GM18870 (cell line): Measurements from ENCODE around the gene NNT.
"Not testable (repeated sequence)": the region's sequence is repeated elsewhere in the genome, so short reads cannot be mapped to it uniquely, and the experiment has no call there.

Source experiments
- ATAC-seq: cut with Tn5 transposase; IDR thresholded peaks from one replicate; pipeline ENCODE4 v1.9.1; 2021; ENCODE audit warnings: moderate library complexity; ENCODE audit not compliant: unreplicated experiment

Gene NNT

DNA sequence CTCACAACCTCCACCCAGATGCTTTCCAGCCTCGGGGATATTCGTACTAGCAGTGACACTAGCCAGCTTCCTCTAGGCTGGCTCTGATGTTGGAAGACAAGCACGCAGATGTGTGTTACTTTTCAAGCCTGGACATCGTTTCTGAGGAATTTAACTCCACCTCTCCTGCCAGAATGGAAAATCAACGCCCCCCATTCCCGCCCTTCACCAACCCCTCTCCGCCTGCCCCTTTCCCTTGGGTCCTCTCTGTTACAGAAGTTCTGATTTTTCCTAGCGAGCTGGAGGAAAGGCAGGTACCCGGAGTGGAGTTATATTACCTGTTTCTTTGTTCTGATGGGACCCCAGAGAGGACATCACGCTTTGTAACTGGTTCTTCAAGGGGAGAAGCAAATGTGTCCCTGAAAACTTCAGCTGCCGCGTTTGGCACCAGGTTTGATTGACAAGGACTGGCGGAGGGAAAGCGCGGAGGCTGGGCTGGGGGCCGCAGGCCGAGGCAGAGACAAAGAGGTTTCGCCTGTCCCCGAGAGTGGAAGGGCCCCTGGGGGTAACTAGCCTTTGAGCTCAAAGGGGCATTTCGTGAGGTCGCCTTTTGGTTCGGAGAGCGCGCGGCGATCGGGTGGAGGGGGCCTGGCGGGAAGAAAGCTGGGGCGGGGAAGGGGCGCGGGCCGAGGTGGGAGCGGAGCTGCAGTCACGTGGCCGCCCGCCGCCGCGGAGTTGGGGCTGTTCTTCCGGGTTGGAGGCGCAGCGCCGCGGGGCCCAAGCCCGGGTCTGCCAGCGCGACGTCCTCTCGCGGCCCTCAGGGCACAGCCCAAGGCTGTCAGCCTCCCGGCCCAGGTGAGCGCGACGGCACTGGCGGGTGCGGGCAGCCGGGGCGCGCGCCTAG lies at the start of gene NNT:
Gene NNT, plus strand, starts transcription at position 720 of the 883 bp plus-strand sequence. CDS start 6,016 bp downstream, outside the sequence.
- ATAC-seq = peak; percentile 47

GRCh38 chr5:43553381-43553780 lies 49.6 kb upstream of the NNT start:
- ATAC-seq = no peak

DNA sequence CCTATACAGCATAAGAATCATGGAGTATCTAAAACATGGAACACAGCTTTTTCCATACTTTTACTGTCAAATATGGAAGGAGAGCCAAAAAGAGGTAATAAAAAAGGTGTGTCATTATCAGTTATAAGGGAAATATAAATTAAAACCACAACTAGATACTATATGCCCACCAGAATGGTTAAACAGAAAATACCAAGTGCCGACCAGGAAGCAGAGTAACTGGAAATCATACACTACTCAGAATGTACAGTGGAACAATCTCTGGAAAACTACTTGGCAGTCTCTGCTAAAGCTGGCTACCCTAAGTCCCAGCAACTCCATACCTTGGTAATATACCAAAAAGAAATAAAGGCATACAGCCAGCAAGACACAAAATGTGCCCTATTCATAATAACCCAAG lies 48.5 kb upstream of the NNT start:
- no peak for ATAC-seq

- ATAC-seq = peak; percentile 6
Observed at GRCh38 chr5:43555895-43556606, 46.9 kb upstream of the NNT start.

GRCh38 chr5:43556607-43556856 lies 46.4 kb upstream of the NNT start:
- ATAC-seq = not testable (repeated sequence)

- ATAC-seq = peak; percentile 79
Observed at GRCh38 chr5:43556857-43557542, 46.0 kb upstream of the NNT start, which contains the start of gene PAIP1. TSS of gene PAIP1 (minus strand) at chr5:43557077. CDS start at chr5:43556846, 231 bp downstream.

- ATAC-seq = no peak
Observed at GRCh38 chr5:43560128-43560527, 42.9 kb upstream of the NNT start.

- ATAC-seq = no peak
Observed at GRCh38 chr5:43561356-43561755, 41.6 kb upstream of the NNT start.

GRCh38 chr5:43563321-43563720 lies 39.7 kb upstream of the NNT start:
- ATAC-seq = no peak

DNA sequence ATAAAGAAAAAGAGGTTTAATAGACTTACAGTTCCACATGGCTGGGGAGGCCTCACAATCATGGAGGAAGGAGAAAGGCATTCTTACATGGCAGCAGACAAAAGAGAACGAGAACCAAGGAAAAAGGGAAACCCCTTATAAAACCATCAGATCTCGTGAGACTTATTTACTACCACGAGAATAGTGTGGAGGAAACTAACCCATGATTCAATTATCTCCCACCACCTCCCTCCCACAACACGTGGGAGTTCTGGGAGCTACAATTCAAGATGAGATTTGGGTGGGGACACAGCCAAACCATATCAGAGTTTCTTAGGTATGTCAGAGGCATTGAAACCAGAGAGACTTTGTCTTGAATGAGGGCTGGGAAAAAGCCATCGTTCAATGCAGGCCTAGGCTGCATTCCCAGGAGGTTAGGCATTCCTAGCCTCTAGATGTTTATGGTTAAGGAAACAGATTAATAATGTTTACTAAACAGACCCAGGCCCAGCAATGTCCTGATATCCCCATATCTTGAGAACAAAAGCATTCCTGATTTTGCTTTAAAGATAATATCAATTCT lies 38.6 kb upstream of the NNT start:
- ATAC-seq = no peak

DNA sequence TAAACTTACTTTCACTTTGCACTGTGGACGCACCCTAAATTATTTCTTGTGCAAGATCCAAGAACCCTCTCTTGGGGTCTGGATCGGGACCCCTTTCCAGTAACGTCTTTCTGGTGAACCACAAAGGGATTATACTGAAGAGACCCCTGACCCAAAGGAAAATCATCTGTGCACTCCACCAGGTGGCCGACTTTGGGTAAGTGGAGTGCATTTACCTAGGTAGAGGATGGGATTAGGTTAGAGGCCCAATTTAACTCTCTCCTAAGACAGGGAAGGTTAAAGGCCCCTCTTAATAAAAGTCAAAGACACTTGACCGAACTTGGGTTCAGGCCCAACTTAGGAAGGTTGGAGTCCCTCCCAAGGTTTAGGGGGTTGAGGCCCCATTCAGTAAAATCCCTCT lies 37.9 kb upstream of the NNT start:
- ATAC-seq = no peak

DNA sequence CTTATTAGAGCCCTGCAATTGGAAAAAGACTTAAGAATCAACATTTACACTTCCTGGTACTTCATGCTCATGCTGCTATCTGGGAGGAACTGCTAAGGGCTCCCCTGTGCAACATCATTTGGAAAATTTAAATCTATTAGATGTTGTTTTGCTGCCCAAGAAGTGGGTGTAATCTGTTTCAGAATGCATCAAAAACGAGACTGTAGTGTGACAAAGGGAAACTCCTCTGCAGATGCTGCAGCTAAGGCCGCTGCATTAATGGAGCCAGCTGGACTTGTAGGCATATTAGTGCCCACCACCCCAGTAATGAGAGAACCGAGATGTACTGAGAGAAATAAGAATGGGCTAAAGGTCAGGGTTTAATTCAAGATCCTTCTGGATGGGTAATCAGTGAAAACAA lies 35.0 kb upstream of the NNT start:
- no peak for ATAC-seq

GRCh38 chr5:43569236-43569746 lies 33.7 kb upstream of the NNT start:
- ATAC-seq = no peak

DNA sequence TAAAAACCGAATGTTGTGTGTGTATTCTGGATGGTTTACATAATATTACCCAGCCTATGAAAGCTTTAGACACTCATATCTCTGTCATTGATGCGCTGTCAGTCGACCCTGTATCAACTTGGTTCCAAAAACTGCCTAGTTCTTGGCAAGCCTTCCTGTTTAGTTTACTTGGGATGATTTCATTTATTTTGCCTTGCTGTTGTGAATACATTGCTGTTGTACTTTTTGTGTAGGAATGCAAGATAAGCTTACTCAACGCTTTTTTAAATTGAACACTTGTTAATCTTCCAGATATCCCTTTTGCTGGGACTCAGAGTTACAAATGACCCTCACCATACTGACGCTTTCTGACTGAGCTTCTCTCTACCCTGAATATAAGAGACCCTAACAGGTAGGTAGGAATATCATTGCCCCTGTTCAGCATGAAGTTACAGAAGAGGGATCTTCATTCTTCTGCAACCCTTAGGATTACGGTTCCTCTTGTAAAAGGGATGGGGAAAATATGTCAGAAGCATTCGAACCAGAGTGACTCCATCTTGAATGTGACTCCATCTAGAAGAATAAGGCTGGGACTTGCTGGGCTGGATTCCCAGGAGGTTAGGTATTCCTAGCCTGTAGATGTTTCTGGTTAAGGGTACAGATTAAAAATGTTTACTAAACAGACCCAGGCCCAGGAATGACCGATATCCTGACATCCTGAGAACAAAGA lies 32.4 kb upstream of the NNT start:
- no peak for ATAC-seq

DNA sequence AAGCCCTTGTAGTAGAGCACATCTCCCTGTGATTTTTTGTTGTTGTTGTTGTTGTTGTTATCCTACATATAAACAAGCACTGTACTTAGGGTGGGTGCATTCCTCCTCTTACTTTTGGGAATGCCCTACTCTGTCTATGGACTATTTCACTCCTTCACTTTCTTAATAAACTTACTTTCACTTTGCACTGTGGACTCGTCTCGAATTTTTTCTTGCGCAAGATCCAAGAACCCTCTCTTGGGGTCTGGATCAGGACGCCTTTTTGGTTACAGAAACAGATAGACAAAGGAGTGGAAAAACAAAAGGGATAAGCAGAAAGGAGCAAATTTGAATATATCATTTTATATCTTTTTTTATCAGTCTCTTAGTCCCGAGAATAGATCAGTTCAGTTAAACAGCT lies 31.7 kb upstream of the NNT start:
- no peak for ATAC-seq

- no peak for ATAC-seq
Observed at GRCh38 chr5:43572357-43572756, 30.6 kb upstream of the NNT start.

DNA sequence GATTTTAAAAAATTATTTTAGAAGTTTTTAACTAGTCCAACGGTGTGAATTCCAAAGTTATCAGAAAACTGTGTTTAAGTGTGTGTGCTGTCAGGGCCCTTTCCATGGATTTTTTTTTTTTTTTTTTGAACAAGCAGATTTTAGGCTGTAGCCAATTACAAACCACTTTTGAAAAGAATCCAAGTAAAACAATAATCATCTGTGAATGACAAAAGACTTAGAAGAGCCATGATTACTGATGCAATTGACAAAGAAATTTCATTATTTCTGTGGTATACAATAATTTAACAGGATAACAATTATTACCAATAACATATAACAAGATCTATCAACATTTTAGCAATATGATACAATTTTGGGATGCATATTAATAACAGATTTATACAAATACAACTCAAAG lies 29.9 kb upstream of the NNT start:
- ATAC-seq = no peak

GRCh38 chr5:43580402-43581210 lies 22.4 kb upstream of the NNT start:
- ATAC-seq = not testable (repeated sequence)

DNA sequence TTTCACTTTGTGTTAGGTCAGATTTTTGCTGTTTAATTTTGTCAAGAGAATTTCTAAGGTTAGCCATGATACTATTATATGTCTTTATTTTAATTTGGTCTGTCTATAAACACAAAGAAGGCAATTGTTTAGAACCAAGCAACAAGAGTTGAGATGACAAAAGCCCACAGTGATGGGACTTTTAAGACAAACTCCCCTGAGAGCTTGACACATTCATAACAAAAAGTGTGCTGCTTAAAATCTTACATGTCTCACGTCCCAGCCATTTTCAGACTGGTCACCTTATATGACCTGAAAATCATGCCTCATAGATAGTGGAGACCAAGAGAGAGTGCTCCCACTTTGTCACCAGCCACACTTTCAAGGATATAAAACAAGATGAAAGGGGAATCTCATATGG lies 21.6 kb upstream of the NNT start:
- no peak for ATAC-seq
